Brain microvascular endothelial cell (primary cell): ENCODE data around the gene ERVW-1.

Source experiments
- DNase-seq: peaks from one replicate; pipeline ENCODE4 v3.0.0-alpha.2; 2020
- H3K27ac ChIP-seq: fragments of 250-450 bp; sonication (Bioruptor Pico); 2 replicates; pipeline ENCODE4 v1.5.1; 2020; ENCODE audit warnings: mild to moderate bottlenecking, moderate library complexity
- H3K27me3 ChIP-seq: fragments of 250-450 bp; sonication (Bioruptor Pico); replicated peaks from 2 replicates; pipeline ENCODE4 v1.5.1; 2020; ENCODE audit warnings: mild to moderate bottlenecking
- H3K36me3 ChIP-seq: fragments of 250-450 bp; sonication (Bioruptor Pico); replicated peaks from 2 replicates; pipeline ENCODE4 v1.5.1; 2020; ENCODE audit warnings: mild to moderate bottlenecking
- H3K4me3 ChIP-seq: 2 replicates; pipeline ENCODE4 v1.5.1; 2011; ENCODE audit warnings: low read depth, mild to moderate bottlenecking, control low read depth, low read length, moderate library complexity
- CTCF ChIP-seq: IDR thresholded peaks from 2 replicates; pipeline ENCODE4 v1.5.1; 2011; ENCODE audit warnings: low read depth, mild to moderate bottlenecking, moderate library complexity, low read length, control low read depth, inconsistent platforms; ENCODE audit errors: missing control alignments
- in situ Hi-C: cut with HindIII; loops from 2 replicates; pipeline ENCODE4 v1.10.0; 2017; ENCODE audit warnings: low sequenced_read_pairs, low pct_ligation_motif_present

Gene ERVW-1

GRCh38 chr7:92423710-92424131 lies 54.0 kb downstream of the ERVW-1 start:
- in situ Hi-C loops, result no loop called here
- no peaks in the 10 kb centered on the region for H3K27me3 ChIP-seq
- TF ChIP-seq CTCF, result no peak
- no peak for DNase-seq
- H3K27ac ChIP-seq, result no peak overlapping the region
- H3K4me3 ChIP-seq, result no peak overlapping the region
- no peaks in the 10 kb centered on the region for H3K36me3 ChIP-seq

GRCh38 chr7:92422926-92423325 lies 54.8 kb downstream of the ERVW-1 start:
- no peak for TF ChIP-seq CTCF
- no peak for DNase-seq
- Histone ChIP-seq H3K27me3 (no peaks in the 10 kb centered on the region), H3K36me3 (no peaks in the 10 kb centered on the region), H3K4me3 (no peak overlapping the region), H3K27ac (no peak overlapping the region)
- in situ Hi-C loops, result no loop called here

- TF ChIP-seq CTCF, result no peak
- Histone ChIP-seq H3K27ac (no peak overlapping the region), H3K36me3 (no peaks in the 10 kb centered on the region), H3K27me3 (no peaks in the 10 kb centered on the region), H3K4me3 (no peak overlapping the region)
- DNase-seq, result no peak
- in situ Hi-C loops, result no loop called here
These were observed 55.9 kb downstream of the ERVW-1 start for GRCh38 chr7:92421676-92422435.
